Measurements from ENCODE around the gene TENT5C.

The TENT5C gene

DNA sequence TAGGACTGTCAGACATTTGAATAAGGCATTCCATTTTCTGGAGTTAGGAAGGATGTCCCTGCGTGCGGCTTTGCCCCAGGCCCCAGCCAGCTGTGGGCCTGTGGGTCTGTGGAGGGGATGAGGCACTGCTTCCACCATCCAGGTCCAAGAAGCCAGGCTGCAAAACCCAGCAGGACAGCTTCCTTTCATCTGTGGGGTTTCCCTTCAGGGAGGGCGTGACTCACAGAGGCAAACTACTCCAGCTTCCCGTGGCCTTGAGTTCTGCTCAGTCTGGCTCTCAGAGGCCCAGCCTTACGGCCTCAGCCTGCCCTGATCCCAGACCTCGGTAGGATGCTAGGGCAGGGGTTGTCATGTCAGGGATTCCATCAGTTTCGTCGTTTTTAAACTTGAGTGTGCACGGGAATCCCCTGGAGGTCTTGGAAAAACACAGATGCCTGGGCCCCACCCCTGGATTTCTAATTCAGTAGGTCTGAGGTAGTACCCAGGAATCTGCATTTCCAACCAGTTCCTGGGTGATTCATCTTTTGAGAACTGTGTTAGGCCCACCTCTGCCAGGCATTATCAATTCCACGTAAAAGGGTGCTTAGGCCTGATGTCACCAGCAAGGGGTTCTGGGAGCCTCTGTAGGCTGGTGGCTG, 32.3 kb upstream of the TENT5C start:
- DNase-seq, result no peak

DNA sequence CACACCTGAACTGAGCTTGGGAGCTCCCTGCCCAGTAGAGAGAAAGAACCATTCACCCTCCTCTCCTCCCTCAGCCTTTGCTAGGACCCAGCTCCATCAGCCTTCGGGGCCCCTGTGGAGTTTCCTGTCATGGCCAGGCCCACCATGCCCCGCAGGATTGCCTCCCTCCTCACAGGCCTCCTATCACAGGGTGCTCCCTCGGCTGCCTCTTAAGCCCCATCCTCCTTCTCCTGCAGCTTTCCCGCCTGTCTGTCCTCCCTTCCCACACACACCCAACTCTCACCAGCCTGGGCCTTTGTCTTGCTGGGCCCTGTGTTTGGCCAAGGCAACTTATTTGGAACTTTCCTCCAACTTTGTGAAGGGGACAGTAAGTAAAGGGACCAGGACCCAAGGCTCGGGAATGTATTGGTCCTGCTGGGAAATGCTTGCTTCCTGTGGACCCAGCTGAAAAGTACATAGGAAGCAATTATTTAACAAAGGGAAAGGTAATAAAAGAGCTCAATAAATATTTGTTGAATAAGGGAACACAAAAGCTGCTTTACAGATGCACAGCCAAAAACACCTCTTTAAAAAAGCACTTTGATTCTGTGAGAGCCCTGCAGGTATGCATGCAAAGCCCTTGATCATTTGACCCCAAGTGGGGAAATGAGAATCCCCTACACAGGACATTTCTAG, 31.6 kb upstream of the TENT5C start:
- no peak for DNase-seq

DNA sequence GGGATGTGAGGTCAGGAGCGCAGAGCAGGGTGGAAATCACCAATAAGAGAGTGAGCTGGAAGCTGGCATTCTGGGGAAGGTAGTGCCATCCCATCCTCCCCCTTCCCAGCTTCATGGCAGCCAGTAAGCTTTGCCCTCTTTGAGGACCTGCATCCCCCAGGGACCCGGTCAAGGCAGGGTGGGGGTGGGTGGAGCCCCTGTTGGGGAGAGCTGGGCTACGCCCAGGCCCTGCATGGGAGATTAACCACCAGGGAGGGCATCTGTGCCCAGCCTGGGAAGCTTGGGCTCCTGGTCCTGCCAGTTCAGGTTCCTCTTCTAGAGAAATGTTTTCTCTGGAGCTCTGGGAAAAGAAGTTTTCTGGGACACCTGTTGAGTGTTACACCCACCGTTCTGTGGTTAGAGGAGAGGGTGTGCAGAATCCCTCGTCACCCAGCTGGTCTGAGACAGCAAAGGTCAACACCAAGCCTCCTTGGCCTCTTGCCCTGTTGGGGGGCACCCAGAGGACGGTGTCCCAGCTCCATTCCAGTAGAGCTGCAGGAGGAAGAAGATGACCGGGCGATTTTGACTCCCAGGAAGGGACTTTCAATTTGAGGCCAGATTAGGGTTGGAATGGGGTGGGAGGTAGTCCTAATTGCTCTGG, 30.1 kb upstream of the TENT5C start:
- no peak for DNase-seq

DNA sequence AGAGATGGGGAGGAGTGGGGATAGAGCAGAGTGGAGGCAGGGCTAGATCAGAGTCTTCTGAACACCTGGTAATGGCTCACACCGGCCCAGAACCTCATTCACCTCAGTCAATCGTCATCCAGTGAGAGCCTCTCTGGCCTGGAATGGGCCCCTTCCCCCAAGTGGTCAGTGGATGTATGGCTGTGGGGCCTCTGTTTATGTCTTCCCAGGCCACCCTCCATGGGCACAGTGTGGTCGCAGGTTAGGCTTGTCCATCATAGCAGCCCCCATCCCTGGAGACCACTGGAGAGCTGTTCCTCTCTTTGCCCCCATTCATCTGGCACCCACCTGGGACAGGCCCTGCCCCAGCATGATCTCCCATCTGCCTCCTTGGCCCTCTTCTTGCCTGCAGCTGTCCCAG, 29.6 kb upstream of the TENT5C start:
- DNase-seq, result no peak

DNA sequence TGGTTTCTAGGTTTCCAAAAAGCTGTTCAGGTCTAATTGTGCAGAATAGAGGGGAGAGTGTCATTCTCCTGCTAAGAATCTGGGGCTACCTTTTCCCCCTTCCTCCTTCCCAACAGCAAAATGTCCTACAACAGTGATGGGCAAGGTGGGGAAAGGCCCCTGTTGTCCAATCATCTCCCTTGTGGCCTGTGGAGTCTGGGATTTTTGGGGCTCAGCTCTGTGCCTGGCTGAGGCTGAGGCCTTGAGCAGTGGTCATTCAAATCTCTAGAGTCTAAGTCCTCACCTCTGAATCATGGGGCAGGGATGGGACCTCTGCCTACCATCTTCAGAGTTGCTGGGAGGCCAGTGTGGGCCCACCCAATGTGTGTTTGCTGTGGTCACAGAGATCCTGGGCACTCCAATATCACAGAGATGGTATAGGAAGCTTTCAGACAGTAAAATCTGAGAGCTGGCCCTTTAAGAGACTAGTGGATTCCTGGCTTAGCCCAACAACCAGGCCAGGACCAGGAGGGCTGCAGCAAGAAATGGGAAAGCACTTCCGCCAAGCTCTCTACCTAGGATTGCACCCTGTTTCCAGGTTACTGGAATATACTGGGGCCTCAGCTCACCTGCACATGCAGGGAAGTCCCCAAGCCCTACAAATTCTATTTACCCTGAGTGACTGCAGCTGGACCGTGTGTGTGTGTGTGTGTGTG, 28.5 kb upstream of the TENT5C start:
- no peak for DNase-seq

DNA sequence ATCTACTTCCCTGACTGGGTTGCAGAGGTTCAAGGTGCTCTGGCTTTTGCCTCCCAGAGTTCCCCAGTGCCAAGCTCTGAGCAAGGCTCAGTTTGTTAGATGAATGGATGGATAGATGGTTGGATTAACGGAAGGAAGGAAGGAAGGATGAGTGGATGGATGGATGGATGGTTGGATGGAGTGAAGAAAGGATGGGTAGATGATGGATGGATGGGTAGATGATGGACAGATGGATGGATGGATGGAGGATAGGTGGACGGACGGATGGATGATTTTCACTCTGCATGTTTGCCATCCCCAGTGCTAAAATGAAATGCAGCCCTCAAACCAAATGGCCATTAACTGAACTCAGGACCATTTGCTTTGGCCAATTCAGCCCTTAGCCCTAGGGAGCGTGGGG, 27.4 kb upstream of the TENT5C start:
- no peak for DNase-seq

DNA sequence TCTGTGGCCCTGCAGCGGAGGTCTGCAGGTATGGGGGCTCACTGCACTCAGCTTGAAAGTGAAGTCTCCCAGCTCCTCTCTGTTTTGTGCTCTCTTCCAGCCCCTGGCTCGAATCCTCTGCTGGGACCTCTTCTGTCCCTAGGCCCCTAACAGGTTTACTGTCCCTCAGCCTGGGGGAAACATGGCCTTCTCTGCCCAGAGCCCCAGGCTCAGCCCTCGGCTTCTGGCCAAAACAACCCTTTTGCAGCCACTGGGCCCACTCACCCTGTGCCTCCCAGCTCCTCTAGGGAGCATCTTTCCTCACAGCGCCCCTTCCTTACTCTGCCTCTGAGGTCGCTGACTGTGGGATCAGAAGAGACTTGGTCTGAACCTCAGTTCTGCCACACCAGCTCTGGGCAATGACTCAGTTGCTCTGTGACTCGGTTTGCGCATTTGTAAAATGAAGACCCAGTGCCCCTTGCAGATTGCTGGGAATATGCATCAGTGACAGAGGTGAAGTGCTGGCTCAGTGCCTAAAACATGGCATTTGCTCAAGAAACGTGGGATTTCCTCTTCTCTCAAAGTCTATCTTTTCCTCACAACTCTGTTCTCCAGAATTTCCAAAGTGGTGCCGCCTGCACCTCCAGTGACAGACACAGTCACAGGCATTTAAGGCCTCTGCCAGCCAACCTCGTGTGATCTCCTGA, 26.5 kb upstream of the TENT5C start:
- DNase-seq, result no peak

DNA sequence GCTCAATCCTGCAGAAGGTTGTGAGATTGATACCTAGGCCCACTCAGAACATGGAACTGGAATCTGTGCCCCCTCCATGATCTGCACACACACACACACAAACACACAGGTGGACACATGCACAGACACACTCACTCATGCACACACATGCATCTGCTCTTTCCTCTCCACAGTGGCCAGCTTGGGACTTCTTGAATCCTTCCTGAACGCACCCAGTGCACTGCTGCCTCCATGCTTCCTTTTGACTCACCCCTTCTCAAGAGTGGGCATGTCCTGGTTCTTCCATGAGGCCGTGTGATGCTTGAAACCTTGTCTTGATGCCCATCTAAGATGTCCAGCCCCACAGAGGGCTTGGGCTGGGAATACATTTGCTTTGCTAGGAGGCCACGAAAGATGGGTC, 25.4 kb upstream of the TENT5C start:
- DNase-seq, result no peak

DNA sequence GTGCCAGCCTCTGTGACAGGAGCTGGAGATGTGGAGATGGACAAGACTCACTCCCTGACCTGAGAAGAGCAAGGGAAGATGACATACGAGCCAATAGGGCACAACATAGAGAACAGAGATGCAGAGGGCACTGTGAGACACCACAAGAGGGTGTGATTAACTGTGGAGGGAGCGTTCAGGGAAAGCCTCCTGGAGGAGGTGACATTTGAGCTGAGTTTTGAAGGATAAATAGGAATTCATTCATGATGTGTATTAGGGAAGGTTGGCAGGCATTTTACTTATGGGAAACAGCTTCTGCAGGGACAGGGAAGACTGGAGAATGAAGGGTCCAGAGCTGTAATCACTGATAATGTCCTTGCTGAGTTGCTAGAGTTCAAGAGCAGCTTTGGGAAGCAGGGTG, 25.0 kb upstream of the TENT5C start:
- DNase-seq, result no peak

DNA sequence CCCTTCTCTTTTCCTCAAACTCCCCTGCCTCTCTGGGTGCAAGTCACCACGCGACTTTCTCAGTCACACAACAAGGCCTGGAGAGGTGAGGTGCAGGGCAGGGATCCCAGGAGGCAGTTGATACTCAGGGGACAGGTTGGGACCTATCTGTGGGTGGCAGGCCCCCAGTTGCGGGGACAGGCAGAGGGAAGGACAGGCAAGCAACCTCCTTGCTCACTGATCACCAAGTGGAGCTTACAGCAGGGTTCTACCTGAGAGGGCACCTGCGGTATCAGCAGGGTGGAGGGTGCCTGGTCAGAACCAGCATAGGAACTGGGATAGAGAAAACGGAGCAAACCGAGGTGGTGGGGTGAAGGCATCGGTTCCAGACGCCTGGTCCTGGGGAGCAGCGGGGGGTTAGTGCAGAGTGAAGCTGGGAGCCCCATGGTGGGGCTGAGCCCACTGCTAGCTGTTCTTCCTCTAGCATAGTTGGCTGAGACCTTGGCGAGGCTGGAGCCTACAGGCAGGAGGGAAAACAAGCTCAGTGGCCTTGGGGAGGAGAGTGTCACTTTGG, 24.4 kb upstream of the TENT5C start:
- no peak for DNase-seq

DNA sequence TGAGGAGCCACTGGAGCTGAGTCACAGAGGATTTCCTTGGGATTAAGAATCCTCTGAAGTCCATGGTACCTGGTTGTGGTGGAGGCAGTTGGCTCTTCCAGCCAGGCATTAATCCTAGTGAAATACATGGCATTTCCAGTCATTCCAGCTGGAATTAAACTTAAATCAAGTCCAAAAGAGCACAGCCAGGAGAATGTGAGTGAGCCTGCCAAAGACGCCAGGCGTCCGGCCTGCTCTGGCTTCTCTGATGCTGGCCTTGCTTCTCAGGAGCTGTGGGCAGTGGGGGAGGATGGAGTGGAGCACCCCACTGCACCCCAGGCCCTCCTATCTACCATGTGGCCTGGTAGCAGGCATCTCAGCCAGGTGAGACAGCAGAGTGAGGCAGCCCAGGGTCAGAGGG, 23.4 kb upstream of the TENT5C start:
- peak in 1 of 51 donors; percentile 18 for DNase-seq

DNA sequence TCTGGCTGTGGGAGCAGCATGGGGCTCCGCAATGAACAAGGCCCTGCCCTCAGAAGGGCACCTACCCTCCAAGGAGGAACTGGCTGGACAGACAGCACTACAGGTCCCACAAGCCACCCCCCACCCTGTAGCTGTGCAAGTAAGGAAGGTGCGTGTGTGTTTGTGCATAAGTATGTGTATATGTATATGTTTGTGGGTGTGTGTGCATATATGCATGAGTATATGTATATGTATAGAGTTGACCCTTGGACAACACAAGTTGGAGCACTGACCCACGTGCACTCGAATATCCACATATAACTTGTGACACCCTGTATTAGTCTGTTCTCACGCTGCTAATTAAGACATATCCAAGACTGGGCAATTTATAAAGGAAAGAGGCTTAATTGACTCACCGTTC, 22.6 kb upstream of the TENT5C start:
- DNase-seq, result no peak

DNA sequence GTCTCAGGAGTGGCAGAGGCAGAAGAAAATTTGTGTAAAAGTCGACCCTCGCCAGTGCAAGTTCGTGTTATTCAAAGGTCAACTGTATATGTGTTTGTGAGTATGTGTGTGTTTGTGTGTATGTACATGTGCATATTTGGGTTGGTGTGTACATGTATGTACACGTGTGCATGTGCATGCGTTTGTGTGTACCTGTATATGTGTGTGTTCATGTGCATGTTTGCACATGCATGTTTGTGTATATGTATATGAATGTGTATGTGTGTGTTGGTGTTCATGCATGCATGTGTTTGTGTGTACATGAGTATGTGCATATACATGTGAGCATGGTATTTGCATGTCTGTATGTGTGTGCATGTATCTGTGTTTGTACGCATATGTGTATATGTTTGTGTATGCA, 21.7 kb upstream of the TENT5C start:
- DNase-seq, result no peak

DNA sequence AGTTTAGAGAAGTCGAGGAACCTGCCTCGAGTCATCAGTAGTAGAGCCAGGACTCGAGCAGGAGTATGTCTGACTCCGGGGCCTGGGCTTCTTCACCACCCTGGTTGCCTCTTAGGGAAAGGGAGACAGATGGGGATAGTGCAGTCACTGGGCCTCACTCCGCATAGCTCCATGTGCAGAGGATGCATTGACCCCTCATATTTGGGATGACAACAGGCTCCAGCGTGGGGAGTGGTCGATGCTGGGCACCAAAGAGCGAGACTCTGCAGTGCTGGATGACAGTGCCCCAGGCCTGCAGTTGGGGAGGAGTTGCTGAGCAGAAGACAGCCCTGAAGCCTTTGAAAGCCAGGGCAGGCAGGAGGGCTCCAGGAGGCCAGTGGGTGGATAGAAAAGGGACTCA, 20.8 kb upstream of the TENT5C start:
- DNase-seq, result no peak

DNA sequence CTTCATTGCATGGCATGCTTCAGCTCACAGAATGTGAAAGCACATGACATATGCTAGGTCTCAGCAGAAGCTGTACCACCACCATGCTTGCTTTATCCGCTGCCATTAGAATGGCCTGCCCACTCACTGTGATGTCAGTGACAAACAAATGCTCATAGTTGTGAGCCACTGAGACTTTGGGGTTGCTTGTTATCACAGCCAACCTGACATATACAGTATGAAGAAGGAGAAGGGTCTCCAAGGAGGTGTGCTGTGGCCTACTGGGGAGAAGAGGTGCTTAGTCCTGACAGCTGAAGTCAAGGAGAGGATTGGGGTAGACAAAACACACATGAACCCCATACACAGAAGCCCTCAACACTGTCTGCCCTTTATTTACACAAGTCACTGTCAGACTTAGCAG, 19.5 kb upstream of the TENT5C start:
- no peak for DNase-seq

DNA sequence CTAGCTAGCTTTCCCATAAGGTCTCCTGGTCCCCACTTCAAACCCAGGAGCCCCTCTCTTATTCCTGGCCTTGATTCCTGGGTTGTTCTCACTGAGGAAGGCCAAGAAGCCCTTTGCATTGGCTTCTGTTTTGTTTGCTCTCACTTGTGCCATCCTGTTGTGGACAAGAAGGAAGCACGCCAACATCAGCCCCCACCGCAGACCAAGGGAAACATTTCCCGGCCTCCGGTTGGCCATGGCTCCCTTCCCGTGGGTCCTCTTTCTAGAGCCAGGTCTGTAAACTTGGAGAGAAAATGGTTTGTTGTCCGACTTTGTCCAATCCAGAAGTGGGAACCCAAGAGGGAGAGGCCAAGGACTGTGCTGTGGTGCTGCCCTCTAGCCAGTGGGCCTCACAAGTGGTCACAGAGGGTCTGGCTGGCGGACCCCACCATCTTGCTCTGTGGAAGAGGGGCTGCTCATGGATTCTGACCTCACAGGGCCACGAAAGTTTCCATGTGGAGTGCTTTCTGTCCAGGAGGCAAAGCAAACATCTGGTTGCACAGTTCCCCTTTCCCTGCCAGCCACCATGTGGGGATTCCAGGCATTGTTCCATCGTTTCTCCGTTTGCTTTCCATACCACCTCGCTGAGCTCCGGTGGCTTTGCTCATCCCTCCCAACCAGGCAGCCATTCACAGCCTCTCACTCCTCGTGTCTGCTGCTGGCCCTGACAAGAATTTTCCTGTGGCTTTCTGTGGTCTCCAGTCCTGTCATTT, 18.9 kb upstream of the TENT5C start:
- no peak for DNase-seq

DNA sequence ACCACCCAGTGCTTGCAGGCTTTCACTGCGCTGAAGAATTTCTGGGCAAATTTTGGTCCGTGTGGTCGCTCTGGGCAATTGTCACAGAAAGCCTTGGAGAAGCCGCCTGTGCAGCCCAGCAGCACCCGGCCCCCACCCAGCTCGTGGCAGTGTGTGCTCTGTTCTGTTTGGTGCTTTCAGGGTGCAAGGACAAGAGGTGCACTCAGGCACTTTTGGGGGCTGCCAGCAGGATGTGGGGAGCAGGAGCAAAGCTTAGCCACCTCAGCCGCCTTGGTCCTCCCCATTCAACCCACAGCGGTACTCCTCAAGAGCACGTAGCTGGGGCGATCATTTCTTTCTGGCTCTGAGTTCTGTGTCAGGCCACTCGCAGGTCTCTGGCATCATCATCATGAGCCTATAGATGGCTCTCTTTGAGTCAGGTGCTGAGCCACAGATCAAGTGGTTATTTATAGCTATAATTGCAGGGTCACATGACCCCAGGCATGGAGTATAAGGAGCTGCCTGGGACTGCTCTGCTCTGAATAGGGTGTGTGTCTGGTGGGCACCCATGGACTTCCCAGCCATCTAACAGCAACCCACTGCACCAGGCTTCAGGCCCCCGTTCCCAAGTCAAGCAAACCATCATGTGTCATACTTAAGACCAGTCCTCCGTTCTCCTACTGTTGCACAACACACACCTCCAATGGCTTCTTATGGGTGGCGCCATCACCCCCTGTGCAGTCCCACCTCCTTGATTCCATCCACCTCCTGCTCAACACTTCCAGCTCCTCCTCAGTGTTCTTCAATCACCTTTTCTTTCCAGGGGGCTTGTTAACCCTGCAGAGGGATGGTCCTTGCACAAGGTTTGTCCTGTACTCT, 18.1 kb upstream of the TENT5C start:
- DNase-seq, result no peak

DNA sequence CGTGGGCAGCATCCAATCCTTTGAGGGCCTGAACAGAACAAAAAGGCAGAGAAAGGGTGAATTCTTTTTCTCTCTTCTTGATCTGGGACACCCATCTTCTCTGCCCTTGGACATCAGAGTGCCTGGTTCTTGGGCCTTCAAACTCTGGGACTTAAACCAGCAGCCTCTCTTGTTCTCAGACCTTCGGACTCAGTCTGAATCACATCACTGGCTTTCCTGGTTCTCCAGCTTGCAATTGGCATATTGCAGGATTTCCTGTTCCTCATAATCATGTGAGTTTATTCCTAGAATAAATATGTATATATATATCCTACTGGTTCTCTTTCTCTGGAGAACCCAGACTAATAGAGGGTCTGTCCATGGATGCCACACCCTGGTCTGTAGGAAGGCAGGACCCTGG, 16.3 kb upstream of the TENT5C start:
- no peak for DNase-seq

DNA sequence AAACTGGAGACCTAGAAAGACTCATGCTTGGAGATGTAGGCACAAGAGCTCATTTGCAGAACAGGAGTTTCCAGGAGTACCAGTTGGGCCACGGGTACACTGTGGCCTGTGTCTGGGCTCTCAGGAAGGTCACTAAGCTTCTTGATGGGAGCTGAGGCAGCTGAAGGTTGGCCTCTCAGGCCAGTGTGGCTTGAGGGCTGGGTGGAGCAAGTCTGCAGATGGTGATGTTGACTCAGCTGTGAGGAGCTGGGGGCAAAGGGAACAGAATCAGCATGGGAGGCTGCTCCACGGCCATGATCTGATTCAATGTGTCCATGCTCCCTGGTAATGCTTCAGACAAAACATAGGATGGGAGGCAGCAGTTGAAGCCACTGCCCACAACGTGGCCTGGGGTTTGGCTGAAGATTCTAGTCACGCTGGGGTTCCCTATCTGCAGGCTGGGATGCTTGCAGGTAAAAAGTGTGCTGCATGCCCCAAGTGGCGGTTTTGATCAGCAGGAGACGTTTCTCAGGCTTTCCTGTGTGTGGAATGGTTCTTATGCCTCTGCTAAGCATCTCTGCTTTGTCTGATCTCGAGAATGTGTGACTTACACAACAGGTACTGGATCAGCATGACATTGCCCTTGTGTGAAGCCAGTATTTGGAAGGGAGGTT, 15.4 kb upstream of the TENT5C start:
- DNase-seq, result no peak

Data from hypothalamus (tissue), 51 donors.